Measurements from ENCODE around the gene AKAIN1.

Gene AKAIN1

DNA sequence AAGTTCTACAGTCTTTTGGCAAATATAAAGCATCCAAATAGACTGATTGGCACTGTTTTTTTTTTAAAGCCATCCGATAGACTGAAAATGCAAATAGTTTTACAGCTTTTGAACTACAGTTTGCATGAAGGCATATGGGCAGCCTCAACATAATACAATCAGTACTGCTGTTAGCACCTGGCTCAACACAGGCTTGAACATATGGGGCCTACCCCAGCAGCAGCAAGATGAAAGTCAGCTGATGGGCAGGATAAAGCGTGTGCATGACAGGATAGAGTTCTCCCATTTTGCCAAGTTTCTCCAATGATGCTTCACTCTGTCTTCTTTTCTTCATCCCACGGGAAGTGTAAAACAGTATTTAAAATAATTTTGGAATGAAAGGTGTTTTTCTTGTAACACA, 1.3 kb upstream of the AKAIN1 start:
- TF ChIP-seq TOX (CRISPR knock-in tag; IDR thresholded peaks at IDR 0.05; ENCODE audit: borderline replicate concordance) (no peak), ZNF565 (CRISPR knock-in tag; conservative IDR thresholded peaks at IDR 0.05; ENCODE audit: low read depth) (no peak)

DNA sequence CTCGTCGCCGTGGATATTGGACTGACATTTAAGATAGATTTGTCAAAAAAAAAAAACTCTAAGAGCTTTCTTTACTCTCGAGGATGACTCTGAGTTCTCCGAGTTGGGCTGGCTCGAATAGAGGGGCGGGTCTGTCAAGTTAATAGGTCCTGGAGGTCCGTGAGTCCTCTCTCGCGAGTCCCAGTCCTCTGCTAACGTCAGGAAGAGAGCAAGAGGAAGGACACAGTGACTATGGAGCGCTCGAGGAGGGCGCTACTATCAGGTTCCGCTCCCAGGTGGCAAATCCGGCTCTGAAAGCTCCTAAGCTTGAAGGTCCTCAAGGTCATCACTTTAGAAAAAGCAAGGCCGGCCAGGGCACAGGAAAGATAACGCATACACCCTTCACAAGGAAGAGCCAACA, 404 bp upstream of the AKAIN1 start:
- no peak for ATAC-seq
- no peak for TF ChIP-seq ZNF70 (CRISPR knock-in tag; IDR thresholded peaks at IDR 0.05)
- TF ChIP-seq, protein P1, sequence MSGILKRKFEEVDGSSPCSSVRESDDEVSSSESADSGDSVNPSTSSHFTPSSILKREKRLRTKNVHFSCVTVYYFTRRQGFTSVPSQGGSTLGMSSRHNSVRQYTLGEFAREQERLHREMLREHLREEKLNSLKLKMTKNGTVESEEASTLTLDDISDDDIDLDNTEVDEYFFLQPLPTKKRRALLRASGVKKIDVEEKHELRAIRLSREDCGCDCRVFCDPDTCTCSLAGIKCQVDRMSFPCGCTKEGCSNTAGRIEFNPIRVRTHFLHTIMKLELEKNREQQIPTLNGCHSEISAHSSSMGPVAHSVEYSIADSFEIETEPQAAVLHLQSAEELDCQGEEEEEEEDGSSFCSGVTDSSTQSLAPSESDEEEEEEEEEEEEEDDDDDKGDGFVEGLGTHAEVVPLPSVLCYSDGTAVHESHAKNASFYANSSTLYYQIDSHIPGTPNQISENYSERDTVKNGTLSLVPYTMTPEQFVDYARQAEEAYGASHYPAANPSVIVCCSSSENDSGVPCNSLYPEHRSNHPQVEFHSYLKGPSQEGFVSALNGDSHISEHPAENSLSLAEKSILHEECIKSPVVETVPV (CRISPR knock-in tag; IDR thresholded peaks at IDR 0.05), result no peak
- no peak for TF ChIP-seq SNAI2 (CRISPR knock-in tag; IDR thresholded peaks at IDR 0.05)
- TF ChIP-seq ESRRG (CRISPR knock-in tag; IDR thresholded peaks at IDR 0.05), result no peak
- TF ChIP-seq ISL1 (CRISPR knock-in tag; IDR thresholded peaks at IDR 0.05), result no peak
- TF ChIP-seq GLIS3 (CRISPR knock-in tag; IDR thresholded peaks at IDR 0.05), result no peak
- TF ChIP-seq, protein P2, sequence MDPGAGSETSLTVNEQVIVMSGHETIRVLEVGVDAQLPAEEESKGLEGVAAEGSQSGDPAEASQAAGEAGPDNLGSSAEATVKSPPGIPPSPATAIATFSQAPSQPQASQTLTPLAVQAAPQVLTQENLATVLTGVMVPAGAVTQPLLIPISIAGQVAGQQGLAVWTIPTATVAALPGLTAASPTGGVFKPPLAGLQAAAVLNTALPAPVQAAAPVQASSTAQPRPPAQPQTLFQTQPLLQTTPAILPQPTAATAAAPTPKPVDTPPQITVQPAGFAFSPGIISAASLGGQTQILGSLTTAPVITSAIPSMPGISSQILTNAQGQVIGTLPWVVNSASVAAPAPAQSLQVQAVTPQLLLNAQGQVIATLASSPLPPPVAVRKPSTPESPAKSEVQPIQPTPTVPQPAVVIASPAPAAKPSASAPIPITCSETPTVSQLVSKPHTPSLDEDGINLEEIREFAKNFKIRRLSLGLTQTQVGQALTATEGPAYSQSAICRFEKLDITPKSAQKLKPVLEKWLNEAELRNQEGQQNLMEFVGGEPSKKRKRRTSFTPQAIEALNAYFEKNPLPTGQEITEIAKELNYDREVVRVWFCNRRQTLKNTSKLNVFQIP (CRISPR knock-in tag; IDR thresholded peaks at IDR 0.05; ENCODE audit: borderline replicate concordance, low read depth), result no peak

More for the DNA sequence above, 1.3 kb upstream of the AKAIN1 start:
- ATAC-seq, result no peak

DNA sequence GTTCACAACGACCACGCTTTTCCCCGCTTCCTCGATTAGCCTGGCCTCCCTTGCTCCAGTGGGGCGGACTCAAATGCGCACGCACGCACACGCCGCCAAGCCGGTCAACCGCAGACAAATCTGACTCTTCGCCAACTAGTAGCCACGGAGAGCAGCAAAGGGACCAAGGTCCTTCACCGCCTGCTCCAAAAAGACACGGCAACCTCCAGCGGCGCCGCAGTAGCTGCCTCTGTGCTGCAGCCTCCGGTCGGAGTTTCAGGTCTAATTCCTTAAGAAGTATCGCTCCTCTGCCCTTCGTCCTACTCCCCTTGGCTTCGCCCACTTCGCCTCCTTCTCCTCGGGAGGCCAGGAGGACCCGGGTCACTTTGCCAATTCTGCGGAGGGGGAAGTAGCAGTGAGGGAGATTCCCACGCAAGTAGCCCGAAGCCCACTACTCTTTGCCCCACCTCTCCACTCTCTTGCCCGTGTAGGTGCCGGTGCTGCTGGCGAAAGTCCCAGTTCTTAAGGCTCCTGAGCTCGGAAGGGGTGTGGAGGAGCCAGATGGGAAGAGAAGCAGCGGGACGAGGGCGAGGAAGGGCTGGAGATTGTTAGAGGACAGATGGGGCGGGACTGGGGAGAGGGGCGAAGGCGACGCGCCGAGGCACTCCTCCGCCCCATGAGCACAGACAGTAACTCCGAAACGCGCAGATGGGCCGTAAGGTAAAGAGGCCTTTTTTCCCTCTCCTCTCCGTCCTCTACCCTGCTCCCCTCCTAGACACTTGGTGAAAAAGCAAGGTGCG, 615 bp downstream of the AKAIN1 start:
- ATAC-seq, result peak; percentile 27; the same call in 2 of the 3 replicates
- TF ChIP-seq, protein P3, sequence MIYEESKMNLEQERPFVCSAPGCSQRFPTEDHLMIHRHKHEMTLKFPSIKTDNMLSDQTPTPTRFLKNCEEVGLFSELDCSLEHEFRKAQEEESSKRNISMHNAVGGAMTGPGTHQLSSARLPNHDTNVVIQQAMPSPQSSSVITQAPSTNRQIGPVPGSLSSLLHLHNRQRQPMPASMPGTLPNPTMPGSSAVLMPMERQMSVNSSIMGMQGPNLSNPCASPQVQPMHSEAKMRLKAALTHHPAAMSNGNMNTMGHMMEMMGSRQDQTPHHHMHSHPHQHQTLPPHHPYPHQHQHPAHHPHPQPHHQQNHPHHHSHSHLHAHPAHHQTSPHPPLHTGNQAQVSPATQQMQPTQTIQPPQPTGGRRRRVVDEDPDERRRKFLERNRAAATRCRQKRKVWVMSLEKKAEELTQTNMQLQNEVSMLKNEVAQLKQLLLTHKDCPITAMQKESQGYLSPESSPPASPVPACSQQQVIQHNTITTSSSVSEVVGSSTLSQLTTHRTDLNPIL (CRISPR knock-in tag; IDR thresholded peaks at IDR 0.05; ENCODE audit: low read depth), result no peak
- TF ChIP-seq ZNF70 (CRISPR knock-in tag; IDR thresholded peaks at IDR 0.05) (no peak), TCF4 (CRISPR knock-in tag; IDR thresholded peaks at IDR 0.05; ENCODE audit: borderline replicate concordance) (no peak), PPARA (CRISPR knock-in tag; IDR thresholded peaks at IDR 0.05; ENCODE audit: borderline replicate concordance) (no peak), ESRRG (CRISPR knock-in tag; IDR thresholded peaks at IDR 0.05) (no peak), ZNF565 (CRISPR knock-in tag; conservative IDR thresholded peaks at IDR 0.05; ENCODE audit: low read depth) (no peak)
- TF ChIP-seq, protein P4, sequence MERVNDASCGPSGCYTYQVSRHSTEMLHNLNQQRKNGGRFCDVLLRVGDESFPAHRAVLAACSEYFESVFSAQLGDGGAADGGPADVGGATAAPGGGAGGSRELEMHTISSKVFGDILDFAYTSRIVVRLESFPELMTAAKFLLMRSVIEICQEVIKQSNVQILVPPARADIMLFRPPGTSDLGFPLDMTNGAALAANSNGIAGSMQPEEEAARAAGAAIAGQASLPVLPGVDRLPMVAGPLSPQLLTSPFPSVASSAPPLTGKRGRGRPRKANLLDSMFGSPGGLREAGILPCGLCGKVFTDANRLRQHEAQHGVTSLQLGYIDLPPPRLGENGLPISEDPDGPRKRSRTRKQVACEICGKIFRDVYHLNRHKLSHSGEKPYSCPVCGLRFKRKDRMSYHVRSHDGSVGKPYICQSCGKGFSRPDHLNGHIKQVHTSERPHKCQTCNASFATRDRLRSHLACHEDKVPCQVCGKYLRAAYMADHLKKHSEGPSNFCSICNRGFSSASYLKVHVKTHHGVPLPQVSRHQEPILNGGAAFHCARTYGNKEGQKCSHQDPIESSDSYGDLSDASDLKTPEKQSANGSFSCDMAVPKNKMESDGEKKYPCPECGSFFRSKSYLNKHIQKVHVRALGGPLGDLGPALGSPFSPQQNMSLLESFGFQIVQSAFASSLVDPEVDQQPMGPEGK (CRISPR knock-in tag; IDR thresholded peaks at IDR 0.05; ENCODE audit: borderline replicate concordance), result no peak

DNA sequence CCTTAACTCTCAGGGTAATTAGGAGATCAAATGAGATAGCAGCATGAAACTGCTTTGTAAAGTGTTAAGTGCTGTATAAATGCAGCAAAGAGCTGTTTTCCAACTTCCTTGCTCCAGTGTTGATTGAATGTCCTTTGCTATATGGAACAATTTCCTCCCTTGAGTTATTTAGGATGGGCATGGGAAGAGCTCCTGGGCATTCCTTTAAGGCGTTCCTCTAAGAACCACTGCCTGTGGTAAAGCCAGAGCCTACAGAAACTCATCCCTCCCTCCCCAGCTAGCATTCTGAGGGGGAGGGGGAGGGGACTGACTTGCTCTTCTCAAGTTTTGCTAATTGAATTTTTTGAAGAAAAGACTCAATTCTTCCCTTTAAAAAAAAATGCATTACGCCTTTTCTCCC, 1.4 kb downstream of the AKAIN1 start:
- no peak for ATAC-seq
- TF ChIP-seq, protein P4 (CRISPR knock-in tag; IDR thresholded peaks at IDR 0.05; ENCODE audit: borderline replicate concordance), result no peak
- TF ChIP-seq, protein P2 (CRISPR knock-in tag; IDR thresholded peaks at IDR 0.05; ENCODE audit: borderline replicate concordance, low read depth), result no peak
- TF ChIP-seq, protein P1 (CRISPR knock-in tag; IDR thresholded peaks at IDR 0.05), result no peak
- TF ChIP-seq TCF4 (CRISPR knock-in tag; IDR thresholded peaks at IDR 0.05; ENCODE audit: borderline replicate concordance), result no peak
- no peak for TF ChIP-seq BACH2 (CRISPR knock-in tag; IDR thresholded peaks at IDR 0.05; ENCODE audit: borderline replicate concordance)
- TF ChIP-seq ISL1 (CRISPR knock-in tag; IDR thresholded peaks at IDR 0.05), result no peak
- no peak for TF ChIP-seq ESRRG (CRISPR knock-in tag; IDR thresholded peaks at IDR 0.05)
- TF ChIP-seq SNAI2 (CRISPR knock-in tag; IDR thresholded peaks at IDR 0.05), result no peak
- no peak for TF ChIP-seq ZNF8 (CRISPR knock-in tag; IDR thresholded peaks at IDR 0.05)
- TF ChIP-seq ZNF565 (CRISPR knock-in tag; conservative IDR thresholded peaks at IDR 0.05; ENCODE audit: low read depth), result no peak
- TF ChIP-seq ZFP3 (CRISPR knock-in tag; IDR thresholded peaks at IDR 0.05), result no peak
- TF ChIP-seq RARB (CRISPR knock-in tag; IDR thresholded peaks at IDR 0.05), result no peak
- TF ChIP-seq TOX (CRISPR knock-in tag; IDR thresholded peaks at IDR 0.05; ENCODE audit: borderline replicate concordance), result no peak
- TF ChIP-seq, protein P3 (CRISPR knock-in tag; IDR thresholded peaks at IDR 0.05; ENCODE audit: low read depth), result no peak
- no peak for TF ChIP-seq ZNF70 (CRISPR knock-in tag; IDR thresholded peaks at IDR 0.05)
- no peak for TF ChIP-seq PPARA (CRISPR knock-in tag; IDR thresholded peaks at IDR 0.05; ENCODE audit: borderline replicate concordance)
- no peak for TF ChIP-seq CSDC2 (CRISPR knock-in tag; IDR thresholded peaks at IDR 0.05)
- TF ChIP-seq ZFP30 (CRISPR knock-in tag; IDR thresholded peaks at IDR 0.05), result no peak

Data from SK-N-SH treated with all-trans-retinoic acid at 6 μM for 48 hours (cell line).